HepG2 (cell line): ENCODE results near the gene EXOC3. TPM values are rescaled to one million over a fixed set of nuclear protein-coding genes. Genes with fewer than 3 reads are reported as not detected.

Source experiments
- ATAC-seq: fragments of 200-7000 bp; cut with Tn5 transposase; 3 replicates; pipeline ENCODE4 v1.9.1; 2020; ENCODE audit warnings: mild to moderate bottlenecking, moderate library complexity
- BruUV-seq: library from RNA; stranded (reverse); fragments of 400-500 nt; replicated peaks from 2 replicates; lab custom pipeline; 2021; lab: Mats Ljungman, UMichigan
- CTCF ChIA-PET: fragments of 300-600 bp; formaldehyde crosslinking; extraction: SDS; loops from one replicate; lab custom pipeline; 2021; ENCODE audit warnings: low total read pairs, inconsistent platforms, low intra/inter-chr PET ratio; lab: Yijun Ruan, JAX
- POLR2A ChIA-PET: fragments of 350-600 bp; sonication (Branson Sonifier 250); formaldehyde crosslinking; loops from one replicate; lab custom pipeline; 2020; ENCODE audit warnings: antibody characterized with exemption, inconsistent platforms; lab: Yijun Ruan, JAX
- DNase-seq: peaks from one replicate; pipeline ENCODE4 v3.0.0-alpha.2; 2015; ENCODE audit warnings: low spot score
- FAIRE-seq: peaks from 3 replicates; lab custom pipeline; 2011; peaks lifted over from hg19 to GRCh38; lab: Jason Lieb, UNC
- H2AFZ ChIP-seq: one replicate; pipeline ENCODE4 v1.6.1; 2011; ENCODE audit warnings: low read length, inconsistent platforms
- H3K27ac ChIP-seq: fragments of 300-600 bp; 3 replicates; pipeline ENCODE4 v1.8.0; 2011; ENCODE audit warnings: mixed run types, mild to moderate bottlenecking, mixed read lengths, low read length, inconsistent platforms; ENCODE audit not compliant: insufficient read depth; ENCODE audit errors: extremely low read length
- H3K27me3 ChIP-seq, 2 experiments: fragments of 200-600 bp in 1 of 2; 2 replicates in 1 of 2; 3 replicates in 1 of 2; pipeline versions ENCODE4 v1.6.0 to v1.8.0; 2011; ENCODE audit warnings: low read length in 2 of 2, mild to moderate bottlenecking in 2 of 2, moderate library complexity in 2 of 2, inconsistent platforms in 1 of 2; ENCODE audit not compliant: insufficient read depth in 2 of 2, control insufficient read depth in 1 of 2
- H3K36me3 ChIP-seq, 2 experiments: fragments of 200-600 bp in 1 of 2; replicated peaks in 1 of 2; 2 replicates in 1 of 2; 3 replicates in 1 of 2; pipeline versions ENCODE4 v1.5.1 to v1.8.0; 2011; ENCODE audit warnings: low read length in 2 of 2, inconsistent platforms in 1 of 2; ENCODE audit not compliant: insufficient read depth in 2 of 2, control insufficient read depth in 1 of 2
- H3K4me1 ChIP-seq: 2 replicates; pipeline ENCODE4 v1.5.1; 2012; ENCODE audit warnings: low read length, inconsistent platforms; ENCODE audit not compliant: insufficient read depth
- H3K4me2 ChIP-seq: 2 replicates; pipeline ENCODE4 v1.6.0; 2011; ENCODE audit warnings: low read depth, low read length, inconsistent platforms
- H3K4me3 ChIP-seq, 3 experiments: fragments of 200-600 bp in 1 of 3; sonication (generic), shearing (Covaris generic) in 1 of 3; replicated peaks in 1 of 3; 2 replicates each; pipeline ENCODE4 v1.5.1; 2011 to 2016; ENCODE audit warnings: low read length in 3 of 3, inconsistent platforms in 2 of 3, low read depth in 2 of 3, mild to moderate bottlenecking in 2 of 3, control low read depth in 1 of 3, mixed read lengths in 1 of 3; ENCODE audit not compliant: insufficient read depth in 1 of 3
- H3K79me2 ChIP-seq: one replicate; pipeline ENCODE4 v1.6.1; 2011; ENCODE audit warnings: low read length, inconsistent platforms; ENCODE audit not compliant: insufficient read depth
- H3K9ac ChIP-seq: 2 replicates; pipeline ENCODE4 v1.6.0; 2011; ENCODE audit warnings: mild to moderate bottlenecking, low read depth, low read length, inconsistent platforms; ENCODE audit not compliant: insufficient read depth
- H3K9me3 ChIP-seq: 2 replicates; pipeline ENCODE4 v1.5.1; 2012; ENCODE audit warnings: mild to moderate bottlenecking, low read length
- H4K20me1 ChIP-seq: 2 replicates; pipeline ENCODE4 v1.6.0; 2011; ENCODE audit warnings: inconsistent platforms, mild to moderate bottlenecking, low read length, moderate library complexity; ENCODE audit not compliant: insufficient read depth
- CEBPB ChIP-seq: IDR thresholded peaks from 2 replicates; pipeline ENCODE4 v1.6.1; 2011; ENCODE audit warnings: low read depth, low read length, improper control_type of control experiment, borderline replicate concordance
- MXI1 ChIP-seq: IDR thresholded peaks from 3 replicates; pipeline ENCODE4 v1.6.1; 2012; ENCODE audit warnings: low read depth, low read length, inconsistent platforms, borderline replicate concordance
- TOPORS ChIP-seq: sonication (generic); formaldehyde crosslinking; IDR thresholded peaks from 2 replicates; pipeline ENCODE4 v1.8.0; 2023; ENCODE audit warnings: mild to moderate bottlenecking, missing genetic modification reagents
- ZNF160 ChIP-seq: sonication (generic); formaldehyde crosslinking; IDR thresholded peaks from 2 replicates; pipeline ENCODE4 v1.8.0; 2022; ENCODE audit warnings: mild to moderate bottlenecking, inconsistent platforms, missing genetic modification reagents
- WGBS: methylation state at CpG from one replicate; pipeline ENCODE4 v1.1.6; 2017; ENCODE audit warnings: low lambda C conversion rate; 5-methylcytosine and 5-hydroxymethylcytosine counted together
- in situ Hi-C: cut with HindIII; loops from 2 replicates; pipeline ENCODE4 v1.10.0; 2017; ENCODE audit warnings: low pct_unique_long_range_greater_than_20kb; ENCODE audit not compliant: extremely low pct_ligation_motif_present
- intact Hi-C: fragments of 100-400 bp; cut with micrococcal nuclease; formaldehyde crosslinking; loops from one replicate; pipeline ENCODE4 v1.10.0; 2022; ENCODE audit not compliant: unreplicated experiment
- polyA plus RNA-seq, 8 experiments: library from polyadenylated mRNA; depleted of rRNA in 3 of 8; stranded (reverse) in 7 of 8; unstranded in 1 of 8; fragments of >200 nt; fragmentation: Illumina TruSeq in 4 of 8; extraction: Trizol in 4 of 8; gene quantifications; 2 replicates each; pipeline versions ENCODE4 v1.2.1 to v1.2.3, GENCODE V29; 2011 to 2016; ENCODE audit warnings: low read depth in 4 of 8, missing spikeins in 1 of 8, mixed read lengths in 1 of 8; ENCODE audit not compliant: insufficient read depth in 1 of 8
- total RNA-seq, 5 experiments: library from RNA; depleted of rRNA; stranded (reverse); fragments of >200 nt; fragmentation: Illumina TruSeq; extraction: Trizol; gene quantifications; 2 replicates each; pipeline ENCODE4 v1.2.3, GENCODE V29; 2016; ENCODE audit warnings: low read depth in 1 of 5

EXOC3 gene
- total and polyA plus RNA-seq, 2 of the 13 experiments (the other 11 are each of a cell fraction or from before 2014, with no cell fraction given): 9.2 to 20.5 TPM

- 96% methylated on average over 5 of the region's 5 CpGs for WGBS
- Histone ChIP-seq H3K36me3 (peaks cover 35 to 72% of the 10 kb centered on the region in 2 experiments; a peak in 4 of 5 replicates), H3K27me3 (no peaks in the 10 kb centered on the region), H3K27ac (no peak overlapping the region), H3K4me3 (no peak overlapping the region), H3K4me2 (no peak overlapping the region), H3K9me3 (peaks cover 6% of the 10 kb centered on the region; the same call in 1 of the 2 replicates), H3K79me2 (peaks cover 8% of the 10 kb centered on the region), H3K4me1 (peaks cover 8% of the 10 kb centered on the region), H4K20me1 (no peaks in the 10 kb centered on the region), H2AFZ (no peak overlapping the region), H3K9ac (no peak overlapping the region)
- no TSS peak for BruUV-seq
- CTCF ChIA-PET: no interaction called here
- ATAC-seq (no peak), DNase-seq (no peak), FAIRE-seq (no peak)
- intact Hi-C loops: no loop called here
- TF ChIP-seq CEBPB: peak; percentile 5; the same call in 1 of the 2 replicates
- TF ChIP-seq MXI1: no peak
- POLR2A ChIA-PET: no interaction called here
- in situ Hi-C loops: no loop called here
Measured at GRCh38 chr5:449151-449550, 6.2 kb downstream of the EXOC3 start.

GRCh38 chr5:451587-452458 is 8.8 kb downstream of the EXOC3 start:
- Histone ChIP-seq H3K79me2 (no peaks in the 10 kb centered on the region), H4K20me1 (no peaks in the 10 kb centered on the region), H3K27me3 (no peaks in the 10 kb centered on the region), H3K27ac (no peak overlapping the region), H3K9ac (no peak overlapping the region), H3K4me2 (no peak overlapping the region), H3K36me3 (peaks cover 40 to 84% of the 10 kb centered on the region in 2 experiments; a peak in 4 of 5 replicates), H3K4me1 (no peaks in the 10 kb centered on the region), H3K9me3 (peaks cover 6% of the 10 kb centered on the region; the same call in 1 of the 2 replicates), H3K4me3 (no peak overlapping the region), H2AFZ (no peak overlapping the region)
- intact Hi-C loops: no loop called here
- DNase-seq: no peak
- TF ChIP-seq TOPORS (CRISPR knock-in tag) (no peak), ZNF160 (peak; percentile 94)
- WGBS: 97% methylated on average over 5 of the region's 5 CpGs
- ChIA-PET POLR2A (no interaction called here), CTCF (no interaction called here)
- BruUV-seq: no TSS peak
- FAIRE-seq: no peak
- ATAC-seq: no peak
- in situ Hi-C loops: no loop called here
